HG02571 (cell line): ENCODE measurements around the gene PLGRKT.
"Not testable (repeated sequence)": the region's sequence is repeated elsewhere in the genome, so short reads cannot be mapped to it uniquely, and the experiment has no call there.

Experiments
- ATAC-seq: cut with Tn5 transposase; IDR thresholded peaks from one replicate; pipeline ENCODE4 v1.9.1; 2021; ENCODE audit warnings: mild to moderate bottlenecking, moderate library complexity; ENCODE audit not compliant: unreplicated experiment

Gene PLGRKT

GRCh38 chr9:5437254-5438216 is at the start of gene PLGRKT:
Gene PLGRKT, minus strand, starts transcription at chr9:5437925. Its CDS starts 5,948 bp downstream, at chr9:5431977.
- peak; percentile 86 for ATAC-seq

GRCh38 chr9:5486988-5487387 is 49.3 kb upstream of the PLGRKT start:
- ATAC-seq, result no peak

DNA sequence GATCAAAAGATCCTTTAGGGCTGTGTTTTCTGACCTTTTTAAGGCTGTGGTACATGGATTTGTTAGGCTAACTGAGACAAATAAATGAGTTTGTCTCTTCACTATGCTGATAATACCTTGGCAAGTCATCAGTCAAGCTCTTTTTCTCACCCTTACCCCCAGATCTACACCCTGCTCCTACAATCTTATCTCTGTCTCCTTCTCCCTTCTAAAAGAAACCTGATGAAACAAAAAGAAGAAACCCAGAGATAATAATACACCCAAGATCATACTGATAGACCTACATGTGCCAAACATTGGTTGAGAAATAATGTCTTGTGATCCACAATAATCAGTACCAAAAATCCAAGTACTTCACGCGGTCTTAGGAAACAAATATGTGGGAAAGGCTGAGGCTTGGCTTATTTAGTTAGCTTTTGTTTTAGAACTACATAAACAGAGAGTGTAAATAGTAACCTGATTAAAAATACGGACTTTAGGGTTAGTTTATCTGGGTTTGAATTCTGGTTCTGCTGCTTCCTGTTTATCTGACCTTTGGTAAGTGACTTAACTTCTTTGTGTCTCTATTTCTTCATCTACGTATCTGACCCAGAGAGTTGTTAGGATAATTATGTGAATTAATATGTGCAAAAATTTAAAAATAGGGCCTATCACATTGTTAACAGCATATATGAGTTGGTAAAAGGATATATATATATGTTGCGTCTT is 47.8 kb upstream of the PLGRKT start:
- no peak for ATAC-seq

DNA sequence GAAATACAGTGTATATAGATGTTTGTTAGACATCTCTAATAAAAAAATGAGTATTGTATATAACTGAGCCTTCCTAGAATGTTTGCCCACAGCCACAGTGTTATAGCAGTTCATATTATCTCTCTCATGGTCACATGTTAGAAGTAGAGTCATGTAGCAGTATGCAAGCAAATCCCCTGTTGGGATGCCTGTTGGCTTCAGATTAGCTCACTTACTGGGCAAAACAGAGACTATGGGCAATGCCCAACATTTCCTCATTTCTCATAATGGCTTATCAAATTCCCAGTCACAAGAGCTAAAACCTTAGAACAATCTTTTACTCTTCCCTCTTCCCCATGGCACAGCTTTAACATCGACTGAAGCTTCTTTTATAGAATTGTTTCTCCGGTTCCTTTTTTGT is 45.6 kb upstream of the PLGRKT start:
- ATAC-seq, result no peak

DNA sequence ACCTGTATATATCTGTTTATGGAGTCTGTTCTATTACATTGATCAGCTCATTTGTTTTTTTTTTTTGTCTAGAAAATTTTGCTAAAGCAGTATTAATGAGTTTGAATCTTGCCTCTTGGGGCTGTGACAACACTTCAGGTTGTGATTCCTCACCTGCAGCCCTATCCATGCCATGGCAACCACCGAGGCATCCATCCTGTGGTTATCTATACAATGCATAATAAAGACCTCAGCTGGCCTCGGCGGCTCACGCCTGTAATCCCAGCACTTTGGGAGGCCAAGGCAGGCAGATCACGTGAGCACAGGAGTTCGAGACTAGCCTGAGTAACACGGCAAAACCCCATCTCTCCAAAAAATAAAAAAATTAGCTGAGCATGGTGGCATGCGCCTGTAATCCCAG is 44.5 kb upstream of the PLGRKT start:
- ATAC-seq, result no peak

GRCh38 chr9:5481322-5482040 is 43.8 kb upstream of the PLGRKT start:
- ATAC-seq, result no peak

DNA sequence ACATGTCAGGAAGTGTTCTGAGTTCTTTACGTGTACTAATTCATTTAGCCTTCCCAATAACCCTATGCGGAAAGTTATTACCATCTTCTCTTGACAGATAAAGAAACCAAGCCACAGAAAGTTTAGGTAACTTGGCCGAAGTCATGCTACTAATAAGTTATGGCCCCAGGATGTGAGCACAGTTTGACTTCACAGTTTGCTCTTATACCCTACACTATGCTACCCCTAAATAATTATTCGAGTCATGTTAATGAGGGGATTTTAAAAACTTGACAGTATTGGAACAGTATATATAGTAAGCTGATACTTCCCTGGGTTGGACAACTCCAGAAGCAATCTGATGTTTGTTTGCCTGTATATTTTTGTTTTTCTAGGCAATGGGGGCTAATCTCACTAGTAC is 43.2 kb upstream of the PLGRKT start:
- ATAC-seq, result no peak

- no peak for ATAC-seq
These were observed 42.4 kb upstream of the PLGRKT start for GRCh38 chr9:5479994-5480694.

- ATAC-seq, result no peak
These were observed 40.5 kb upstream of the PLGRKT start for GRCh38 chr9:5478206-5478605.

DNA sequence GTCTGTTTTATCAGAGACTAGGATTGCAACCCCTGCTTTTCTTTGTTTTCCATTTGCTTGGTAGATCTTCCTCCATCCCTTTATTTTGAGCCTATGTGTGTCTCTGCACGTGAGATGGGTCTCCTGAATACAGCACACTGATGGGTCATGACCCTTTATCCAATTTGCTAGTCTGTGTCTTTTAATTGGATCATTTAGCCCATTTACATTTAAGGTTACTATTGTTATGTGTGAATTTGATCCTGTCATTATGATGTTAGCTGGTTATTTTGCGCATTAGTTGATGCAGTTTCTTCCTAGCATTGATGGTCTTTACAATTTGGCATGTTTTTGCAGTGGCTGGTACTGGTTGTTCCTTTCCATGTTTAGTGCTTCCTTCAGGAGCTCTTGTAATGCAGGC is 37.9 kb upstream of the PLGRKT start:
- not testable (repeated sequence) for ATAC-seq

- no peak for ATAC-seq
These were observed 33.1 kb upstream of the PLGRKT start for GRCh38 chr9:5470816-5471215.

DNA sequence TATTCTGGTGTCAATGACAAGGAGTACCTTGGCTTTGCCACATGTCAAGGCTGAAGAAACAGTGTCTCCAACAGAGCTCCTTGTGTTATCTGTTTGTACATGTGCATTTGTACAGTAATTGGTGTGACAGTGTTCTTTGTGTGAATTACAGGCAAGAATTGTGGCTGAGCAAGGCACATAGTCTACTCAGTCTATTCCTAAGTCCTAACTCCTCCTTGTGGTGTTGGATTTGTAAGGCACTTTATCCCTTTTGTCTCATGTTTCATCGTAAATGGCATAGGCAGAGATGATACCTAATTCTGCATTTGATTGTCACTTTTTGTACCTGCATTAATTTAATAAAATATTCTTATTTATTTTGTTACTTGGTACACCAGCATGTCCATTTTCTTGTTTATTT is 32.4 kb upstream of the PLGRKT start:
- no peak for ATAC-seq

DNA sequence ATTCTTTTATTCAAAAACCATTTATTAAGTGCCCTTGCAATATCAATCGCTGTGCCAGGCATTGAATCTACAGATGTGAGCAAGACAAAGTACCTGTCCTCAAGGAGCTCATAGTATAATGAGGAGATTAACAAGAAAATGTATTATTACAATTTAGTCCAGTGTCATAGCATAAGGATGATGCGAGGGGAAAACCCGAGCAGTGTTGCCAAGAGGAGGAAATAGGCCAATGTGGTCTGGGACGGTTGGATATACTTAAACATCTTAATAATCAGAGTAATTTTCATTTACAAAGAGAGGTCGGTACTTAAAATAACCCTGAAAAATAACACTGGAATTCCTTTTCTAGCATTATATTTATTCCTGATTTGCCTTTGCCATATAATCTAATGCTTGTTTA is 31.1 kb upstream of the PLGRKT start:
- no peak for ATAC-seq

DNA sequence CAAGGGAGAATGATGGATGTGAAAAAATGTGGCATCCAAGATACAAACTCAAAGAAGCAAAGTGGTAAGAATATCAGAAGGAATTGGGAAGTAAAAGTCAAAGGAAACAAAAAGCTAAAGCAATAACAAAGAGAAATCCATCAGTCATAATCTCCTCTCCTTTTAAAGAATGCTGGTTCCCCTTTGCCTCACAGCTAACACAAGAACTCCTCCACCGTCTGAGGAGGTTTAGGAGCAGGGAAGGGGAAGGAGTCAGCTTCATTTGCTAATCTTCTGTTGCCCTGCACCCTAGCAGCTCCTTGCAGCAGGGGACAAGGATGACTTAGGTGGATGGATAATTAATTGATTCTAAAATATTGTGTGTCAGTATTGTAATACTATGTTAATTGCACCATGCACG is 29.0 kb upstream of the PLGRKT start:
- no peak for ATAC-seq

GRCh38 chr9:5466005-5466404 is 28.3 kb upstream of the PLGRKT start:
- no peak for ATAC-seq

DNA sequence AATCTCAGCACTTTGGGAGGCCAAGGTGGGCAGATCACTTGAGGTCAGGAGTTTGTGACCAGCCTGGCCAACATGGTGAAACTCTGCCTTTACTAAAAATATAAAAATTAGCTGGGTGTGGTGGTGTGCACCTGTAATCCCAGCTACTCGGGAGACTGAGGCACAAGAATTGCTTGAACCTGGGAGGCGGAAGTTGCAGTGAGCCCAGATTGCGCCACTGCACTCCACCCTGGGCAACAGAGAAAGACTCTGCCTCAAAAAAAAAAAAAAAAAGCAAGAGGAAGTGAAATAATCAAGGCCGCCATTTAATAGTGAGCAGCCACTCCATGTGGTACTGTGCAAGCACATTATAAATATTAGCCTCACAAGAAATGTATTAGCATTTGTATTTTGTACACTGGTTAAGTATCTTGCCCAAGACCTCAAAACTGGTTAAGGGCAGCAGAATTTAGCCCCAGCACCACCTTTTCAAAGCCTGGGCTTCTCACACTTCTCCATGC is 27.2 kb upstream of the PLGRKT start:
- ATAC-seq, result not testable (repeated sequence)

DNA sequence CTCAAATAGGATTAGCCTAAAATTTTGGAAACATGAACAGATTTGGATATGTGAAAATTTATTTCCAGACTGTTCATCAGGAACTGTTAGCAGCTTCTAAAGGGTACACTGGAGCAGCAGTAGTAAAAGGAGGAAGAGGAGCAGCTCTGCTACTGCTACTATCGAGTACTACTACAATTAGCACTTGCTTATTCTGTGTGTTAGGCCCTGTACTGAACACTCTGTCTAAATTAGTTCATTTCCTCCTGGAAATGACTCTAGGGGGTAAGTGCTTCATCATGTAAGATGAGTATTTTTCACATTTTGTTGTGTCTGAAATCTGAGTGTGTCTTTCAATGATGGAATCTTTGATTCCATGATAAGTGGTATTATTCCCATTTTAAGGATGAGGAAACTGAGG is 22.4 kb upstream of the PLGRKT start:
- ATAC-seq, result no peak

DNA sequence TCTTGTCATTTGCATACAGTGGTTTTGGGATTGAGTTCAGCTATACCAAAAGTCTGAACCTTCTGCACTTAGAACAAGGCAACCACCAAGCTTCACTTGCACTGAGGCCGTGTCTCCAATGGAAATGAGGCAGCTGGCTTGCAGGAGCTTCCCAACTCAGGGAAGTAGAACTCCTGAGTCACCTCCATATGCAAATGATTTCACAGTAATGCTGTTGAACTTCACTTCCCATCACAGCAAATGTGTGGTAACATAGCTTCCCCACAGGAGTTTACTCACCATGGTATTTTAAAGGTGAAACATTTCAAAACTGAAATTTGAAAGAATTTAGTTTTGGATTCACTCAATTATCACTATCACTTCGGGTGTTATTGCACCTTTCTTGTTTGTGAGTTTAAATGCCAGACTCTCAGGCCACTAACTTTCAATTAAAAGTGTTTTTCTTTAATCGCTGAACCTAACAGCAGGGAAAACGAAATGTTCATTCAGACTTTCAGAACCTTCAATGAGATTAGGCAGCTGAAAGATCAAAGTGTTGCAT is 21.6 kb upstream of the PLGRKT start:
- ATAC-seq, result peak; percentile 55

- no peak for ATAC-seq
These were observed 17.5 kb upstream of the PLGRKT start for GRCh38 chr9:5455181-5455580.

DNA sequence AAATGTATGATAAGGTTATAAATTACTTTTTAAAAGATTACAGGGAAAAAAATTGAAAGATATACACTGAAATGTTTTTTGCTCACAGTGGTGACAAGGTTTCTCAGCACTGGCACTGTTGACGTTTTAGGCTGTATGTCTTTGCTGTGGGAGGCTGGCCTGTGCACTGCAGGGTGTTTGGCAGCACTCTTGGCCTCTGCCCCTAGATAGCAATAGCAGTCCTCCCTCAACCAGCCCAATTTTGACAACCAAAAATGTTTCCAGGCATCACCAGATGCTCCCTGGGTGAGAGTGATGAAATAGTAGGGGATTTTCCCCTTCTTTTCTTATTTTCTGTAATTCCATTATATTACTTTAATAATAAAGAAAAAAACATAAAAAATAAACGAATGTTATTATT is 15.9 kb upstream of the PLGRKT start:
- no peak for ATAC-seq
